PC-9 (cell line): ENCODE measurements around the gene METTL15. TPM values are rescaled to one million over a fixed set of nuclear protein-coding genes. Genes with fewer than 3 reads are reported as not detected.

Experiments used
- Bru-seq: library from RNA; stranded (reverse); fragments of 400-500 nt; gene quantifications from one replicate; lab custom pipeline; 2021; lab: Mats Ljungman, UMichigan
- BruChase-seq, 2 experiments: library from RNA; stranded (reverse); fragments of 400-500 nt; gene quantifications; one replicate each; lab custom pipeline; 2021; lab: Mats Ljungman, UMichigan
- BruUV-seq: library from RNA; stranded (reverse); fragments of 400-500 nt; replicated peaks from 2 replicates; lab custom pipeline; 2021; lab: Mats Ljungman, UMichigan
- CTCF ChIA-PET: fragments of 300-600 bp; sonication (Branson Sonifier 250); formaldehyde crosslinking; loops from one replicate; lab custom pipeline; 2022; ENCODE audit warnings: antibody characterized with exemption; lab: Charles Lee
- POLR2A ChIA-PET: fragments of 300-600 bp; sonication (Branson Sonifier 250); formaldehyde crosslinking; loops from one replicate; lab custom pipeline; 2022; ENCODE audit warnings: antibody characterized with exemption; ENCODE audit not compliant: unreplicated experiment; lab: Charles Lee
- DNase-seq, 2 experiments: peaks; one replicate each; pipeline versions ENCODE4 v3.0.0 to v3.0.0-alpha.2; 2015 to 2022; ENCODE audit warnings: mixed read lengths in 1 of 2
- H2AFZ ChIP-seq: fragments of 200-600 bp; sonication (generic); 2 replicates; pipeline ENCODE4 v1.8.1; 2017; ENCODE audit warnings: antibody characterized with exemption
- H3F3A ChIP-seq: fragments of 200-600 bp; sonication (generic); 2 replicates; pipeline ENCODE4 v1.8.1; 2017; ENCODE audit warnings: antibody characterized with exemption, mild to moderate bottlenecking, low read depth; ENCODE audit not compliant: insufficient read depth
- H3K27ac ChIP-seq: fragments of 200-600 bp; sonication (generic); 2 replicates; pipeline ENCODE4 v1.6.1; 2016; ENCODE audit warnings: mixed run types
- H3K27me3 ChIP-seq: fragments of 200-600 bp; sonication (generic); 2 replicates; pipeline ENCODE4 v1.6.1; 2016; ENCODE audit warnings: low read depth, mixed run types; ENCODE audit not compliant: insufficient read depth
- H3K36me3 ChIP-seq: fragments of 200-600 bp; sonication (generic); 2 replicates; pipeline ENCODE4 v1.6.1; 2016; ENCODE audit warnings: low read depth, mixed run types
- H3K4me1 ChIP-seq: fragments of 200-600 bp; sonication (generic); replicated peaks from 2 replicates; pipeline ENCODE4 v1.6.1; 2016; ENCODE audit warnings: mixed run types; ENCODE audit not compliant: insufficient read depth
- H3K4me2 ChIP-seq: fragments of 200-600 bp; sonication (generic); 2 replicates; pipeline ENCODE4 v1.6.1; 2017; ENCODE audit warnings: mixed run types
- H3K4me3 ChIP-seq: fragments of 200-600 bp; sonication (generic); 2 replicates; pipeline ENCODE4 v1.6.1; 2016; ENCODE audit warnings: mixed run types
- H3K79me2 ChIP-seq: fragments of 200-600 bp; sonication (generic); 2 replicates; pipeline ENCODE4 v1.6.1; 2017; ENCODE audit warnings: low read depth, mixed run types
- H3K9me2 ChIP-seq: fragments of 200-600 bp; sonication (generic); 2 replicates; pipeline ENCODE4 v1.8.1; 2017; ENCODE audit warnings: mild to moderate bottlenecking; ENCODE audit not compliant: insufficient read depth
- H3K9me3 ChIP-seq: fragments of 200-600 bp; sonication (generic); 2 replicates; pipeline ENCODE4 v1.8.1; 2016; ENCODE audit warnings: low read depth; ENCODE audit not compliant: insufficient read depth
- H4K20me1 ChIP-seq: fragments of 200-600 bp; sonication (generic); 2 replicates; pipeline ENCODE4 v1.8.1; 2017; ENCODE audit not compliant: insufficient read depth
- EZH2 ChIP-seq: fragments of 200-600 bp; sonication (generic); IDR thresholded peaks from 2 replicates; pipeline ENCODE4 v1.8.0; 2017; ENCODE audit warnings: antibody characterized with exemption, low read depth
- intact Hi-C: fragments of 100-400 bp; cut with micrococcal nuclease; formaldehyde crosslinking; loops from one replicate; pipeline ENCODE4 v1.10.0; 2022; ENCODE audit not compliant: unreplicated experiment
- long read RNA-seq: library from polyadenylated mRNA; stranded (forward); transcript quantifications from one replicate; pipeline ENCODE4 v2.0.0, GENCODE V29; 2022
- total RNA-seq: library from RNA; stranded (reverse); gene quantifications from 2 replicates; pipeline ENCODE4 v1.2.3, GENCODE V29; 2021
- TF ChIP-seq, protein P1 (sequence below): fragments of 200-600 bp; sonication (generic); conservative IDR thresholded peaks from 2 replicates; pipeline ENCODE4 v1.6.1; 2017; ENCODE audit warnings: mixed run types, antibody characterized with exemption, mild to moderate bottlenecking, moderate library complexity

Gene METTL15
- total RNA-seq (17.9 and 19.9 TPM in 2 replicates), Bru-seq, nascent RNA (percentile 79 among the genes with signal in this experiment), BruChase-seq, experiment 1, labeled RNA remaining after a 2-hour chase (percentile 74 among the genes with signal in this experiment), BruChase-seq, experiment 2, labeled RNA remaining after a 6-hour chase (percentile 56 among the genes with signal in this experiment)
- long read RNA-seq, full-length matches to known transcripts, result 3 of 24 reads
- long read RNA-seq, partial matches to known transcripts, result 12 of 24 reads
- long read RNA-seq, other reads (novel, unspliced or antisense), result 9 of 24 reads

GRCh38 chr11:28107750-28108618, at the start of gene METTL15, which contains the start of gene KIF18A:
METTL15 (plus strand) TSS chr11:28108388; CDS start chr11:28113335, 4,947 bp downstream.
KIF18A (minus strand) TSS chr11:28108156; CDS start chr11:28097947, 10,209 bp downstream.
- ChIA-PET CTCF (interaction anchor here (1.3 kb wide), 2 partner anchors 390 to 409 kb away, joined by 9 to 11 read pairs; no protein-coding TSS in a partner anchor), POLR2A (interaction anchor here (0.5 to 1.0 kb wide), 12 partner anchors 15 to 1787 kb away, joined by 3 to 10 read pairs (median 3); no protein-coding TSS in a partner anchor)
- Histone ChIP-seq H3F3A (peaks cover 11% of the 10 kb centered on the region; the same call in 1 of the 2 replicates), H3K36me3 (no peaks in the 10 kb centered on the region), H3K4me2 (peak within 1 kb of the TSS; percentile 88), H3K4me3 (peak within 1 kb of the TSS; percentile 93), H3K27me3 (no peaks in the 10 kb centered on the region), H3K27ac (peak within 1 kb of the TSS; percentile 61), H4K20me1 (no peaks in the 10 kb centered on the region), H3K9me3 (no peaks in the 10 kb centered on the region), H3K79me2 (peaks cover 90% of the 10 kb centered on the region), H3K4me1 (peaks cover 48% of the 10 kb centered on the region), H2AFZ (peak within 1 kb of the TSS; percentile 95), H3K9me2 (no peaks in the 10 kb centered on the region)
- peak; percentile 97 to 99 for DNase-seq
- intact Hi-C loops, result loop anchor here (2.0 to 10.0 kb wide), 6 partner anchors 237 to 1227 kb away; partner anchors contain the start of gene BDNF
- TSS peak; percentile 75 for BruUV-seq
- TF ChIP-seq, protein P1, sequence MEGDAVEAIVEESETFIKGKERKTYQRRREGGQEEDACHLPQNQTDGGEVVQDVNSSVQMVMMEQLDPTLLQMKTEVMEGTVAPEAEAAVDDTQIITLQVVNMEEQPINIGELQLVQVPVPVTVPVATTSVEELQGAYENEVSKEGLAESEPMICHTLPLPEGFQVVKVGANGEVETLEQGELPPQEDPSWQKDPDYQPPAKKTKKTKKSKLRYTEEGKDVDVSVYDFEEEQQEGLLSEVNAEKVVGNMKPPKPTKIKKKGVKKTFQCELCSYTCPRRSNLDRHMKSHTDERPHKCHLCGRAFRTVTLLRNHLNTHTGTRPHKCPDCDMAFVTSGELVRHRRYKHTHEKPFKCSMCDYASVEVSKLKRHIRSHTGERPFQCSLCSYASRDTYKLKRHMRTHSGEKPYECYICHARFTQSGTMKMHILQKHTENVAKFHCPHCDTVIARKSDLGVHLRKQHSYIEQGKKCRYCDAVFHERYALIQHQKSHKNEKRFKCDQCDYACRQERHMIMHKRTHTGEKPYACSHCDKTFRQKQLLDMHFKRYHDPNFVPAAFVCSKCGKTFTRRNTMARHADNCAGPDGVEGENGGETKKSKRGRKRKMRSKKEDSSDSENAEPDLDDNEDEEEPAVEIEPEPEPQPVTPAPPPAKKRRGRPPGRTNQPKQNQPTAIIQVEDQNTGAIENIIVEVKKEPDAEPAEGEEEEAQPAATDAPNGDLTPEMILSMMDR, result no peak
- TF ChIP-seq EZH2, result no peak

GRCh38 chr11:28071305-28071704, 36.9 kb upstream of the METTL15 start:
- no peak for TF ChIP-seq EZH2
- TF ChIP-seq, protein P1, result no peak
- Histone ChIP-seq H3K79me2 (no peaks in the 10 kb centered on the region), H3K4me2 (no peak overlapping the region), H3K36me3 (peaks cover 11% of the 10 kb centered on the region), H3K9me2 (no peaks in the 10 kb centered on the region; the same call in 1 of the 2 replicates), H3K9me3 (no peaks in the 10 kb centered on the region), H3K27me3 (no peaks in the 10 kb centered on the region), H3K4me3 (no peak overlapping the region), H3F3A (no peaks in the 10 kb centered on the region), H4K20me1 (no peaks in the 10 kb centered on the region), H3K27ac (no peak overlapping the region), H3K4me1 (no peaks in the 10 kb centered on the region), H2AFZ (no peak overlapping the region)
- POLR2A ChIA-PET, result no interaction called here
- DNase-seq, result no peak
- CTCF ChIA-PET, result no interaction called here
- intact Hi-C loops, result no loop called here
- BruUV-seq, result no TSS peak

- H3K9me2 ChIP-seq, result no peaks in the 10 kb centered on the region
- TF ChIP-seq, protein P1, result no peak
- no peak for TF ChIP-seq EZH2
- H3K27me3 ChIP-seq, result no peaks in the 10 kb centered on the region
- H2AFZ ChIP-seq, result no peak overlapping the region
- H3K4me2 ChIP-seq, result no peak overlapping the region
- H3K27ac ChIP-seq, result no peak overlapping the region
- H4K20me1 ChIP-seq, result no peaks in the 10 kb centered on the region
- H3K9me3 ChIP-seq, result no peaks in the 10 kb centered on the region
- H3K79me2 ChIP-seq, result no peaks in the 10 kb centered on the region
- intact Hi-C loops, result no loop called here
- no peaks in the 10 kb centered on the region for H3K4me1 ChIP-seq
- H3F3A ChIP-seq, result no peaks in the 10 kb centered on the region
- ChIA-PET CTCF (no interaction called here), POLR2A (no interaction called here)
- no TSS peak for BruUV-seq
- H3K36me3 ChIP-seq, result peaks cover 13% of the 10 kb centered on the region
- H3K4me3 ChIP-seq, result no peak overlapping the region
- no peak for DNase-seq
Observed at GRCh38 chr11:28072321-28072720, 35.9 kb upstream of the METTL15 start.
